Fibroblast of skin of right biceps (primary cell): ENCODE data around the gene UST.
A peak's percentile ranks its signal among the peaks of the same experiment; 100 is the strongest.
"Not testable (repeated sequence)": the region's sequence is repeated elsewhere in the genome, so short reads cannot be mapped to it uniquely, and the experiment has no call there.

Source experiments
- DNase-seq: peaks from one replicate; pipeline ENCODE4 v3.0.0-alpha.2; 2013

The UST gene

DNA sequence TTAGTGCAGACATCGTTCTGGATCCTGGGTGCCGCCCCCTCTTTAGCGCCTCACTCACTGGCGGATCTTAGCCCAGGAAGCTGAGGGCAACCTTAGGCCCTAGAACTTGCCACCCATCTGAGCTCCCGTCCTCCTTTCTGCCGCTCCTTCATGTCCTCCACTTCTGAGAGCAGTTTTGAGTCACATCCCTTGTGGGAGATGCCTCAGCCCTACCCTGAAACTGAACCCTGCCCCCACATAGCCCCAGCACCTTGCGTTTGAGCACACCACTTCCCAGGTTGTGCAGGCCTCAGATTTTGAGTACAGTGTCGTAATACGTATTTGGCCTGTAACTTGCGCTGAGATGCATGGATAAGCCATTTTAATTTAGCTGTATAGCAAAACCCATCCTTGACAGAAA, 169.7 kb downstream of the UST start:
- not testable (repeated sequence) for DNase-seq

DNA sequence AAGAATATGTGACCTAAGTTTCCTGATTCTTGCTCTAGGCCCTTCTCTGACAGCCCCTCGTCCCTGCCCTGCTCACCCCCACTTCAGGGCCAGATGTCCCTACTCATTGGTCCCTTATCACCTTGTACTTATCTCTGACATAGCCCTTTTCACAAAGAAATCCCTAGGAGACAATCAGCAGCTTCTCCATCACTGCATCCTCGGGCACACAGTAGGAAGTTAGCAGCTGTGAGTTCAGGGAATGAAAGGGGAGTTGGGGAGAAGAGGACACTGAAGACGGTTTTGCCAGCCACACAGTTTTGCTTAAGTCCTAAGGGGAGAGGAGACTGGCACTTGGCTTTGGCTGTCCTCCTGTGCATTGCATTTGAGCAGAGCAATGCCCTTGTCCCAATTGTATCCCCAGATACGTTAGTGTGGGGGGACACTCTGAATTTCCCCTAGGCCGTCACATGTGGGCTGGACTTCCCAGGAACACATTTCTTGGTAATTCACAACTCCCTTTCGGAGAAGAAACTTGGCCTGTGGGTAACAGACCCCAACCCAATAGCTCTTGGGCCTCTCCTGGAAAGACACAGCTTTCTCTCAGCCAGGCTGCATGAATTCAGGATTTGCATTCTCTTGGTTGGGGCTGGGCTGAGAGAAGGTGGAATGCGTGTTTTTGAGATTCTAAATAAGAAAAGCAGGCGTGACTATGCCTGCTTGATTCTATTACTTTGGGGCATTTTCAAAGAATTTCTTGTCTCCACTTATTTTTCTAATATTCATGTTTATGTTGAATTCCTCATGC, 177.6 kb downstream of the UST start:
- no peak for DNase-seq

DNA sequence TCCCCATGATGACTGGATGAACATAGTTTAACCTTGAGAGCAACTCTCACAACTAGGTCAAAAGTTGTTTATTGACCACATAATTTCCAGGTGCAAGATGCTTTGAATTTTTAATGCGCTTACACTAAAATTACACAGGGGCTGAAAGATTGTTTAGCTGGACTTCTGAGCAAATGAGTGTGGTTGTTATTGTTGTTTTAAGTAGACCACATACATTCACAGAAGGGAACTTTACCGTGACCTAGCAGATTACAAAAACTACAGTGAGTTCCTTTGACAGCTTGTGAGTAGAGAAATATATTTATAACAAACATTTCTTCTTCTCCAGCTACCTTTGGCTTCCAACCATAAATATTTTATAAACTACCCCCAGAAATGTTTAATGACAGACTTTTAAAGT, 178.9 kb downstream of the UST start:
- DNase-seq: no peak

DNA sequence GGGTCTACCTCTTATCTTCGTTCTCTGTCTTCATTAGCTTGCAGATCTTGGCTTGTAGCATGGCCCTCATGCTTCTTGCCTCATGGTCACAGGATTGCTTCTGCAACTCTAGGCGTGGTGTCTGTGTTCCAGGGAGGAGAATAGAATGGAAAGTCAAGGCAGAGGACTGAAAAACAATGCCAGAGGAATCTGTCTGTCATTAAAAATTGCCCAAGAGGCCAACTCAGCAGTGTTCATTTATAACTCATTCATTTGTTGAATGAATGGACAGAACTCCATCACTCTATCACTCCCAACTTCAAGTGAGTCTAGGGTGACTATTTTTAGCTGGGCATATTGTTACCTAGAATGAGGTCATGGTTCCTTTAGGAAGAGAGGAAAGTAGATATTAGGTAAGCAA, 179.6 kb downstream of the UST start:
- no peak for DNase-seq

DNA sequence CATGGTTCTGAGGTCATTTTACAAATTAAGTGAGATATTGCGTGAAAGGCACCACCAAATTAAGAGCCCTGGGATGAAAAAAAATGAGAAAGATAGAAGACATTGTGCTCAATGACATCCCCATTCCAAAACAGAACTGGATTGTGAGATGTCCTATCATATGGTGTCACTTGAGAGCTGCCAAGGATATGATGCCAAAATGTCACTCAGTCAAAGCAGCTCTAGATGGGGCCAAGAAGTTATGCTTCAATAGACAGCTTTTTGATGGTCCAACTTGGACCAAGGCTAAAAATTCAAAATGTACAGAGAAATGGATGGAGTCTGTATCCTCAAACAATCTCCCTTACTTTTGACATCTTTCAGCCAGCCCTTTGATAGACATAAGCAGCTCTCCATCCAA, 180.8 kb downstream of the UST start:
- DNase-seq: no peak

DNA sequence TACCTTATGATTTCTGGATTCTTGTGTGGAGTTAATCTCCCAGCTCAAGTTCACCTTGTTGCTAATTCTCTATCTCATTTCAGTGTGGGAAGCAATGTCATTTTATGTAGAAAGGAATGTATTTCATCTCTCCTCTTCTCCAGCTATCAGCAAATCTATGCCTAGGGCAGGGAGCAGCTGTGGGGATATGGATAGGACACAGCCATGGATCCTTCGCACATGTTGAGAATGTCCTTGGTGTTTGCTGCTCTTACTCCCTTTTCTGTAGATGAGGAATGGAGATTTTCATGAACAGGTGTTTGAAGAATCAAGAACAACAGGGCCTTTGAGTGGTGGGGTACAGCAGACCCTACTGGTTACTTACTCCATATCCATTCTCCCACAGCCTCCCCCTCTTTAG, 182.0 kb downstream of the UST start:
- DNase-seq: no peak

DNA sequence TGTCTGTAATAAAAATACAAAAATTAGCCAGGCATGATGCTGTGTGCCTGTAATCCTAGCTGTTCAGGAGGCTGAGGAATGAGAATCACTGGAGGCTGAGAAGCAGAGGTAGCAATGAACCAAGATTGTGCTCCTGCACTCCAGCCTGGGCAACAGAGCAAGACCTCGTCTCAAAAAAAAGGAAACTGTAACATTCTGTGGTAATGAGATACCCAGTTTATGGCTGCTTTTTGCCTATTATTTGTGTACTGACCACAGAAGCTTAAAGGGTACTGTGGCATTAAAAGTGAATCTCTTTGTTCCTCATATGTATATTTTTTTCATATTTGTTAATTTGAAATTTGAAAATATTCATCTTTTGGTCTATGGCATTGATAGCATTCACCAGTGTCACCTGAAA, 185.4 kb downstream of the UST start:
- no peak for DNase-seq

DNA sequence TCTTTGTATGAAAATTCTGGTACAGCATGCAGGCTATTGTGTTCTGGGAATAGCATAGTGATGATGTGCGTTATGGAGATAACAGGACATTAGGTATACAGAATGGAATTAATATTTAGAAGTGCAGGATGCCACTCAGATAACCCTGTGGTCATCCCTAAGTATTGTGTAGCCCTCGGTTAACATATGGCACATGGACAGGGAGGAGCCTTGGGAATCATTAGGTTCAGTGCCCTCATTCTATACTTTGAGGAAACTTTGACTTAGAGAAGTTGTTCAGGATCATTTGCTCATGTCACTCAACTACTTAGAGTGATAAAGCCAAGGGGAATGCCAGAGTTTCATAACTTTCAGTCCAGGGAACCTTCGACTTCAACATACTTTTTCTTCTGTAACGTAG, 185.9 kb downstream of the UST start:
- peak; percentile 18 for DNase-seq

DNA sequence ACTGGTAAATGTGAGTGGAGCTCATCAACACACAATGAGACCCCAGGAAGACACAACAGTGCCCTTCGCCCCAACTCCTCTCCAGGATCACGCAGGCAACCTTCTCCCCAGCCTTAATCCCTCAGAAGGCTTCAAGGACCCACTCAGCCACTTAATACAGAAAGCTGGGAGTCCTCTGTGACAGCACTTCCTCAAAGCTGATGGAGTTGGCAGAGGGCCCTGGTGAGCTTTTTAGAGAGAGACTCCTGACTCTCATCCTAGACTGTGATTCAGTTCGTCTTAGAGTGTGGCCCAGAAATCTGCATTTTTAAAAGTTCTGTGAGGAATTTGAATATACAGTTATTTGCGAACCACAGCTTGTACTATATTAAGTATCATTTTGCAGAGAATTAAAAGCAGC, 187.7 kb downstream of the UST start:
- peak; percentile 70 for DNase-seq

DNA sequence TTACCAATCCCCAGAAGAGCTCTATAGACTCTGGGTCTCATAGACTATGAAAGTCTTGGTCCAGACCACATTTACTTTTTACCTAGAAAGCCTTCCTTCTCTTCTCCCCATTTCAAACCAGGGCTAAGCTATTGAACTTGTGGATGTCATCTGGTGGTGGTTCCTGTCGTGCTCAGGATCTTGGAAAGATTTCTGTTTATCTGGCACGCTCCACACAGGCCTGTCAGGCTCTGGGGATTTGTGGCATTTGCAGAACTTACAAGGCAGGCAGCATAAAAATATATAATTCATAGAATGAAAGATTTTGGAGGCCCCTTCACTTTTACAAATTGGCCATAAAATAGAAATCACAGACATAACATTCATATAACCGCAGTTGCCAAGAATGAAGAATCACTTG, 188.1 kb downstream of the UST start:
- DNase-seq: peak; percentile 80

DNA sequence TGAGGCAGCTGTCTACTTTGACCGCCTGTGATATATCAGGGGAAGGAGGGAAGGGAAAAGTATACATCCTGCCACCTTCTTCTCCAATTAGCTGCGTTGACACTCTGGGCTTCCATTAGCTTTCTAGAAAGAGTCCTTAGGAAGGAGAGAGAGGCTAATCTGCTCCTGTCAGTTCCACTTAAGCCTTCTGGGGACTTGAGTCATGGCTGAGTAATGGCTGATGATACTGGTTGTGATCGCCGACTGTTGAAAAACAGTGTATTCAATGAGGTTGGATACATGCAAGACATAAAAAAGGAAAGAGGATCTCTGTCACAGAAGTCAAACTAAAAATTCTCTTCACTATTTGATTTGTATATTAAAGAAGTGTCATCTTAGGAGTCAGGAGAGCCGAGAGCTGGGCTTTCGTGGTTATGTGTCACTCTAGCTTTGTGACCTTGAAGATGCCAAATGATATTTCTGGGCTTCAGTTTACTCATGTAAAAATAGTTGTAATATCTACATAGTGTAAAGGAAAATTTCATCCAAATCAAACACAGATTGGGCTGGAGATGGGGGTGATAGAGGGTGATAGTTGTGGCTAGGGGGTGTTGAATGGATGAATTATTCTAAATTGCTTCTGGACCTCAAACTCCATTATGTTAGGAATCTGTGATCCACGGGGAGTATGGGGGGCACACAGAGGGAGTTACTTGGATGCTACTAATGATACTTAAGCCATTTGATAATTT, 189.0 kb downstream of the UST start:
- DNase-seq: peak; percentile 81

DNA sequence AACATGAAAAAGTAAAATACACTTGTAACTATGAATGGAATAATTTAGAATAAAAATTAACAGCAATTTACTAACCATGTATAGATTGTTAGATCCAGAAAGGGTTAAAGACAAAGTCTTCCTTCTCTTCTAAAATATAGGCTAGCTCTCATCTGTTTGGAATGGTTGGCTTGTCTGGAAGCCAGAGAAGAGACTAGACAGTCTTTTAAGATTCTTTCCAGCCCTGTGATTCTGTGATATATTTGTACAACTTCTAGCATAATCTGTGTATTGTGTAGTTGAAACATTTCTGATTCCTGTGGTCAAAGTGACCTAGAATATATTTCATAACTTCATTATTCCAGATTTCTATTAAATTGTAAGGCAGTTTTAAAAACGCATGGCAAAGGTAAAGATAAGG, 196.6 kb downstream of the UST start:
- peak; percentile 67 for DNase-seq

DNA sequence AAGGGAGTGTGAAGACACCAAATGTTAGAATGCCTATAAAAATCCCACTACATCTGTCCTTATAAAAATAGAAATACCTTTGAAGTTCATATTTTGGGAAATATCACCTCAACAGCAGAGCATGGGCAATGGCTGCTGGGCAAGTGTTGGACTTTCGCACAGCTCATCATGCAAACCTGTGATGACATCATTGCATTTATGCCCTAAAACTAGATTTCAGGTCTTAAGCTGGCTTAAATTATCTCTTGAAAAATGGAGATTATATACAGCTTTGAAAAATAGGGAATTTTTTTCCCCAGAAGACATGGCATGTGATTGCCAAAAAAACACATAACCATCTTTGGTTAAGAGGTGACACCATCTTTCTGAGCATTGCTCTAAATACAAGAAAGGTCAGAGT, 197.8 kb downstream of the UST start:
- no peak for DNase-seq

DNA sequence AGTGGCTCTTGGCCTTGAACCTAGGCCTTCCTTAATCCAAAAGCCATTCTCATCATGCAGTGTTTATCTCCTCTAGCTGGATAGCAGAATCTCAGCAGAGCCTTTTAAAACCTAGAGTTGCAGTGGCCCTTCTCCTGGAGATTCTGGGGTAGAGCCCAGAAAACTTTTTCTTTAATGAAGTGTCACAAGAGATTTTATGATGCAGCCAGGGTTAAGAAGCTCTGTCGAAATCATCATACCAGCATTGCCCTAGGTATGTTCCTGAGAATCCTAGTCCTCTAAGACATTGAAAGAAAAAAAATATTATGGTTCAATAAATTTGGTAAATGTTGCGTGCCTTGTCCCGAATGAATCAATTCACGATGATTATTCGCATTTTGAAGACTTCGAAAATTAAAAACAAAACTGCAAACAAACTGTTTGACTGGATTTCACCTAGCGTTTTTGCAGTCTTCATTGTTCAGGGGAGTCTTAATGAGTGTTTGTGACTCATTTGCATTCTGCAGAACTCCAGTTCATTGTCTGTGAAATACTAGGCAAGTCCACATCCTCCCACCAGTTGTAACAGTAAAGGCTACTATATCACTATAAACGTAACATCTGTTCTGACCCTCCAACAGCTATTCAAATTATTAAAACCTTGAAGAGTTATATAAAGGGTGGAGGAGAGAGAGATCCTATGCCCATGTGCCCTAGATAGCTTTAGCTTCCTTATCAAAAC, 198.6 kb downstream of the UST start:
- DNase-seq: peak; percentile 18

DNA sequence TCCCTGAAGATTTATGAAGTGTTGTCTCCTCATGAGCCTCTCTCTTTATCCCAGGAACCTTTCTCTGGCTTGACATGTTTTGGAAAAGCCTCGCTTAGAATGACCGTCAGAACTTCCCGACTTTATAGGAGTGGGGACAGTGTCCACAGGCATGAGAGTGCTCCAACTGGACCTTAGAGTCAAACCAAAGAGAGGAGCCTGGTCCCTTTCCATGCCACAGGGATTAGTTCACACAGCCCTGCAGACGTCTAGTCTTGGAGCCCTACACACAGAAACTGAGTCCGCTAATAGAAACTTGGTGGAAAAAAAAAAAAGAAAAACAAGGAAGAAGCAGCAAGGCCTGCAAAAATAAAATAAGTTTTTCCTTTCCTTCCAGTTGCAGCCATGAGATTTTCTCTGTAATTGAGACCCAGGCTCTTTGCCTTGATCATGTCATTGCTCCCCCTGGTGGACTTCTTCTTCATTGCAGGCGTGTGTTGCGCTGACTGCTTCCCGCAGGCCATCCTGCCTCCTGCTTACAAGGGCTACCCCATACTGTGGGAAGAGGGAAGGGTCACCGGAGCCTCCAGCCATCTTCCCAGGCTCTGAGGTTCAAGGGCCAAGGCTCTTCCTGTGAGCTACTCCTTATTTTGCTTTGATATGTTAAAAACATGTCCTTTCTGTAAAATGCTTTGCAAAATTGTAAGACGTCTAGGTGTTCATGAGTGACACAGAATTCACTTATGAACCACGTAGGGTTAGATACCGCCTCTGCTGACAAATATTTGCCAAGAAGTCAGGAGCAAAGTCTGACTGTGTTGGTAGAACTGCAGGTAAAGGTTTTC, 201.0 kb downstream of the UST start:
- peak; percentile 75 for DNase-seq

DNA sequence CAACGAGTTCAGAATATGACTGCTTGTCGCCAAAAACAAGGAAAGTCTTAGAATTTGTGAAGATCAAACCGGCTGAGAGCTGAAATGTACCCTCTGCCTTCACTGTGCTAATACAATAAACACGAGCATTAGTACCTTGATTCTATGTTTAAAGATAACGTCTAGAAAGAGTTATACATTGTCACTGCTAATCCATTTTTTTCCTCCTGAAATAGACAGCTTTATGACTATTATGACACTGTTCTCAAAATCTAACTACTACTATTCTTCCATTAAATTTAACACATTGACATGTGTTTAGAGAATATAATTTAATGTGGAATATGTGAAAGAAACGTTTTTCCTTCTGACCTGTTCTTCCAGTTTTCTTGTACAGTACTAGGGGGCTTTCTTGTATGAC, 204.8 kb downstream of the UST start:
- DNase-seq: no peak

DNA sequence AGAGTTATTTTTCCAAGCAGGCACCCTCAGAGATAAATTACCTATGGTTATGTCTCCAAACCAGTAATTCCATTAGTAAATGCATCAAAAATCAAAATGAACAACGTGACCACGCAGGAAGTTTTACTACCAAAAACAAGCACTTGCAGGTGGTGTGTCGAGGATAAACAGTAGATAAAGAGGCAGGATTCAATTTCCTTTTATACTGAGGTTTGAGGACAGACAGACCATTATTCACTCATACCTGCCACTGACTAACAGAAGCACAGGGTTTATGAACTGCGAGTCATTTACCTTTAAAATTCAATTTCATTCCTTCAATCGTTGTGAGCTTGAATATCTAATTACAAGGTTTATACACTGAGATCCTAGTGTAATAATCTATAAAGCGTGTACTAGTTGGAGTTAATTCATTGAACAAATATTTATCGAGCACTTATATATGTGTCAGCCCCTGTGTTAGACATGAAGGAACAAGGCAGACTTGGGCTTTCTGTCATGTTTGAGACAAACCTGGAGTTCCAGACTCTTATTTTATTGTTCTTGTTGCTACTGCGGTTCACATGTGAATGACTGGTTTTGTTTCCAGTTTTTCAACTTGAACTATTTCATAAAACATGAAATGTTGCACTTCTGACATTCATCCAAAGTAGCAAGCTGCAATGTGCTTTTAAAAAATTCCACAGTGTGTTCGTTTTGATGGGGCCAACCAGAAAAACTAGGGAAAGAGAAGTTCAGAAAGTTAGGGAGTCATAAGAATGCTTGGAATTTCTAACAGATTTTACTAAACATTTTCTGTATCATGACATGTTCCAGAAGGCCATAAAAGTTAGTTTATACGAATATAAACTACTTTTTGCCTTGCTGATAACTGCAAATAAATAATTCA, 205.6 kb downstream of the UST start:
- peak; percentile 67 for DNase-seq

DNA sequence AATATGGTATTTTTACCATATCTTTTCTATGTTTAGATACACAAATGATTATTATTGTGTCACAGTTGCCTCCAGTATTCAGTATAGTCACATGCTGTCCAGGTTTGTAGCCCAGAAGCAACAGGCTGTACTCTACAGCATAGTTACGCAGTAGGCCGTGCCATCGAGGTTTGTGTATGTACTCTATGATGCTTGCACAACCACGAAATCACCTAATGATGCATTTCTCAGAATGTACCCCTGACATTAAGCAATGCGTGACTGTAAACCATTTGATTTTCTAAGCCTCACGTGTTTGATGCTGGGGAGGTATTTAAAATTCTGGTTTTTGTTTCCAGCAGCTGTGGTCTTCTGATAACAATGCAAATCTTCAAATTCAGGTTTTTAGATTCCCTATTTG, 207.6 kb downstream of the UST start:
- DNase-seq: no peak

DNA sequence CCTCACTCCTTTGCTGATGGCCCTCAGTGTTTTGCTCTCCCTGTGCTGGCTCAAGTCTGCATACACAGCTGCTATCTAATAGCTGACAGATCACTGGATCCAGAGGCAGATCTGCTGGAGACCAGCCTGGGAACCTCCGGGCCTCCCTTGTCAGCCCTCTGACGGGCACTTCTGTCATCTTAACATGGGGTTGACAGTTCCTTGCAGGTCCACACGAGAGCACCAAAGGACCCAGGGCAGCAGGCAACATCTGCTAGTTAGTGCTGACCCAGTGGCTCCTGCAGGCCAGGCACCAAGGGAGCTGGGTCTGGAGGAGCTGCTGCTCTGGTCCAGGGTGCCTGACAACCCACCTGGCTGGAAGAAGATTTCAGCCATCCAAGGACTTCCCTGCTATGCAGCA, 208.1 kb downstream of the UST start:
- no peak for DNase-seq

DNA sequence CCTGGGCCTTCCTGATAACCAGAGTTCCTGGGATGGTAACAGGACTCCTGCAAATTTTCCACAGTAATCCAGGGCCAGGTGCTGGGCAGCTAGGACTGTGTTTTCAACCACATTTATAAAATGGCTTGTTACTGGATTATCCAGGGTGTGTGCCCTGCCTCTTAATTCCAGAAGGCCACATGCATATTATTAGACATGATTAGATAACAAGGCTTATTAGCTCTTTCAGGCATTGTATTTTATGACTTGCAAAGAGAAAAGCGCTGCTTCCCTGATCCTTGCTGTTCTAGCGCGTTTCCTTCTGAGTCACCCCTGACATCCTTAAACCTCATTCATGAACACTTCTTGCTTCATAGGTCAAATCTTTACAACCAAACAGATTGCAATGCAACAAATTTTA, 208.6 kb downstream of the UST start:
- peak; percentile 13 for DNase-seq

DNA sequence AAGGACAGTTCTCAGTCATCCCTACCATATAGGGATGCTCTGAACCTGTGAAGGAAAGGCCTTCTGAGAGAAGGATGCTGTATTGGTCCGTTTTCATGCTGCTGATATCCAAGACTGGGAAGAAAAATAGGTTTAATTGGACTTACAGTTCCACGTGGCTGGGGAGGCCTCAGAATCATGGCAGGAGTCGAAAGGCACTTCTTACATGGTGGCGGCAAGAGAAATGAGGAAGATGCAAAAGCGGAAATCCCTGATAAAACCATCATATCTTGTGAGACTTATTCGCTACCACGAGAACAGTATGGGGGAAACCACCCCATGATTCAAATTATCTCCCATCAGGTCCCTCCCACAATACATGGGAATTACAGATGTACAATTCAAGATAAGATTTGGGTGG, 209.3 kb downstream of the UST start:
- not testable (repeated sequence) for DNase-seq

DNA sequence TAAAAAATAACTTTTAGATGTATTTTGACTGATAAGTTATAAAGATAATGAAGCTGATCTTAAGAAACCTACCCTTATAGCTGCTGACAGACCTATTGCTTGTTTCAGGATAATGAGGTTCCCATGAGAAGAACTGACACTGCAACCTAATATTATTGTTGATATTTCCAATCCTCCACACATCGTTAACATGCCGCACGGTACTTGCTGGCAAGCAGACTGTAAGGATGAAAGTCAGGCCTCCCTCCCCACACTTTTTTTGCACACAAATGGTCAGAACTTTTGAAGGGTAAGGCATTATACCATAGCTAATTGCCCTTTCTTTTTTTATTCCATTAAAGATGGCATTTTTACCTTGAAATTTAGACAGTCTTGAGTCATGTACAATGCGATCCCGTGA, 210.9 kb downstream of the UST start:
- no peak for DNase-seq
